ENCODE results near the gene SENP7.
"Not testable (repeated sequence)": the region's sequence is repeated elsewhere in the genome, so short reads cannot be mapped to it uniquely, and the experiment has no call there.

DNA sequence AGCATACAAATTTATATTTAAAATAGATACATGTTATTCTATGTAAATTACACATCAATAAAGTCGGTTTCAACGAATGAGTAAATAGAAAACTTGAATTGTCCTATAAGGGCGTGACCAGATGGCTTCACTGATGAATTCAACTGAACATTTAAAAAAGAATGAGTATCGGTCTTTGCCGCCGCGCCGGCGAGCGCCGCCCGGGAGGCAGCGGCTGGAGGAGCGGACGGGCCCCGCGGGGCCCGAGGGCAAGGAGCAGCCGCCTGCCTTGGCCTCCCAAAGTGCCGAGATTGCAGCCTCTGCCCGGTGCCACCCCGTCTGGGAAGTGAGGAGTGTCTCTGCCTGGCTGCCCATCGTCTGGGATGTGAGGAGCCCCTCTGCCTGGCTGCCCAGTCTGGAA, 74.4 kb downstream of the SENP7 start:
- TF ChIP-seq, protein P1, sequence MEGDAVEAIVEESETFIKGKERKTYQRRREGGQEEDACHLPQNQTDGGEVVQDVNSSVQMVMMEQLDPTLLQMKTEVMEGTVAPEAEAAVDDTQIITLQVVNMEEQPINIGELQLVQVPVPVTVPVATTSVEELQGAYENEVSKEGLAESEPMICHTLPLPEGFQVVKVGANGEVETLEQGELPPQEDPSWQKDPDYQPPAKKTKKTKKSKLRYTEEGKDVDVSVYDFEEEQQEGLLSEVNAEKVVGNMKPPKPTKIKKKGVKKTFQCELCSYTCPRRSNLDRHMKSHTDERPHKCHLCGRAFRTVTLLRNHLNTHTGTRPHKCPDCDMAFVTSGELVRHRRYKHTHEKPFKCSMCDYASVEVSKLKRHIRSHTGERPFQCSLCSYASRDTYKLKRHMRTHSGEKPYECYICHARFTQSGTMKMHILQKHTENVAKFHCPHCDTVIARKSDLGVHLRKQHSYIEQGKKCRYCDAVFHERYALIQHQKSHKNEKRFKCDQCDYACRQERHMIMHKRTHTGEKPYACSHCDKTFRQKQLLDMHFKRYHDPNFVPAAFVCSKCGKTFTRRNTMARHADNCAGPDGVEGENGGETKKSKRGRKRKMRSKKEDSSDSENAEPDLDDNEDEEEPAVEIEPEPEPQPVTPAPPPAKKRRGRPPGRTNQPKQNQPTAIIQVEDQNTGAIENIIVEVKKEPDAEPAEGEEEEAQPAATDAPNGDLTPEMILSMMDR (IDR thresholded peaks at IDR 0.05): not testable (repeated sequence)
- TF ChIP-seq EZH2 (IDR thresholded peaks at IDR 0.05; ENCODE audit: borderline replicate concordance, insufficient read depth, low read depth, low read length, poor library complexity, severe bottlenecking): not testable (repeated sequence)

Data from B cell (primary cell).